Upper lobe of right lung (tissue), 1 donor: ENCODE results near the gene APOLD1. TPM values are rescaled to one million over a fixed set of nuclear protein-coding genes. Genes with fewer than 3 reads are reported as not detected.
"Not testable (repeated sequence)": the region's sequence is repeated elsewhere in the genome, so short reads cannot be mapped to it uniquely, and the experiment has no call there.

Experiments
- ATAC-seq: fragments of 200-7000 bp; cut with Tn5 transposase; one replicate; pipeline ENCODE4 v1.9.1; 2020; ENCODE audit warnings: mild to moderate bottlenecking, moderate library complexity
- DNase-seq: peaks from one replicate; pipeline ENCODE4 v3.0.0-alpha.2; 2020
- H3K27ac ChIP-seq: fragments of 200-600 bp; one replicate; pipeline ENCODE4 v1.8.0; 2022
- H3K27me3 ChIP-seq: fragments of 200-600 bp; one replicate; pipeline ENCODE4 v1.8.0; 2022; ENCODE audit warnings: mild to moderate bottlenecking
- H3K36me3 ChIP-seq: fragments of 200-600 bp; one replicate; pipeline ENCODE4 v1.8.0; 2022
- H3K4me1 ChIP-seq: fragments of 200-600 bp; one replicate; pipeline ENCODE4 v1.8.0; 2022
- H3K4me3 ChIP-seq: fragments of 200-600 bp; one replicate; pipeline ENCODE4 v1.8.0; 2022; ENCODE audit warnings: mild to moderate bottlenecking
- H3K9me3 ChIP-seq: fragments of 200-600 bp; one replicate; pipeline ENCODE4 v1.8.0; 2022
- CTCF ChIP-seq: fragments of 200-600 bp; IDR thresholded peaks from one replicate; pipeline ENCODE4 v1.8.0; 2022; ENCODE audit warnings: antibody characterized with exemption
- intact Hi-C: fragments of 100-400 bp; cut with DNase I; formaldehyde crosslinking; loops from one replicate; pipeline ENCODE4 v1.11.0; 2022
- total RNA-seq: library from RNA; stranded (reverse); fragmentation: NEBNext Ultra II Directional; extraction: Animal tissue kit (Norgen Biotek cat#: 25700); gene quantifications from one replicate; pipeline ENCODE4 v1.2.1, GENCODE V29; 2021
- donor health status: DM: no; HTN: yes; CAD: no; lungs with severe emphysema.

The APOLD1 gene
- total RNA-seq, 1 donor from 2014 or later, result 14.4 TPM

DNA sequence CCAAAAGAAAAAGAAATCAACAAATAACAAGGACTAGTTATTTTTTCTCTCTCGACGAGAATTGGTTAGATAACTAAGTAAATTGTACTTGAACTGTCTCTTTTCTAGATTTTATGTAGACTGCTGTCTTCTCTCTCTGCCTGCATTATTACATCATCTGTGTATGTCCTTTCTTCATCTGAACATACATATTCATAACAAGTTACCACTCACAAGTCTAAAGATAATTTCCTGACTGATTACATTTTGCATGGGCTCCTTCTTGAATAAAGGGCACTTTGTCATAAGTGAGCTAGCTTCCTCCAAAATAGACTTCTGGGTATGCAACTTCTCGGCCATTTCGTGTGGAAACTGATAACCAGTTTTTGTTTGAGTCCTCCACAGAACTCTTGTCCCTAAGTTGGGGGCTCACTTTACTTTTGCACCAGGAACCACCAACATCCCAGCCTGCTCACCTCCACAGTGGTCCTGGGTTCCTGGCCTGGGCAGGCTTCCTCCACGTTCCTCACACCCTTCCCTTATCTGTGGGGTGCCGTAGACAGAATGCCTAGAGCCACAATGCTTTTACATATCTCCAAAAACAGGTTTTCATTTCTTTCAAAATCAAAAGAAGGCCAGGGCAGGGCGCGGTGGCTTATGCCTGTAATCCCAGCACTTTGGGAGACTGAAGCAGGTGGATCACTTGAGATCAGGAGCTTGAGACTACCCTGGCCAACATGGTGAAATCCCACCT lies 21.5 kb downstream of the APOLD1 start:
- Histone ChIP-seq H3K4me3 (no peak overlapping the region), H3K4me1 (peaks cover 39% of the 10 kb centered on the region), H3K27me3 (no peaks in the 10 kb centered on the region), H3K27ac (peak overlapping the region; percentile 90), H3K36me3 (no peaks in the 10 kb centered on the region), H3K9me3 (no peaks in the 10 kb centered on the region)
- DNase-seq (no peak), ATAC-seq (no peak)
- intact Hi-C loops, result no loop called here
- TF ChIP-seq CTCF, result no peak

DNA sequence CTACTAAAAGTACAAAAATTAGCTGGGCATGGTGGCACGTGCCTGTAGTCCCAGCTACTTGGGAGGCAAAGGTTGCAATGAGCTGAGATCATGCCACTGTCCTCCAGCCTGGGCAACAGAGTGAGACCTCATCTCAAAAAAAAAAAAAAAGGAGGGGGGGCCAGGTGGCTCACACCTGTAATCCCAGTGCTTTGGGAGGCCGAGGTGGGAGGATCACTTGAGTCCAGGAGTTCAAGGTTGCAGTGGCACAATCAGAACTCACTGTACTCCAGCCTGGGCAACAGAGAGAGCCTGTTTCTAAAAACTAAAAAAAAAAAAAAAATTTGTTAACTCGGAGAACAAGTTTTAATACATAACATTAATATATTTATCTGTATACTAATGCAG lies 22.1 kb downstream of the APOLD1 start:
- H3K27me3 ChIP-seq, DNase-seq, H3K9me3 ChIP-seq, intact Hi-C loops, ATAC-seq, H3K4me3 ChIP-seq, H3K36me3 ChIP-seq: not testable (repeated sequence)
- Histone ChIP-seq H3K4me1 (peaks cover 39% of the 10 kb centered on the region), H3K27ac (peak overlapping the region; percentile 90)

- peak overlapping the region; percentile 10 for H3K4me3 ChIP-seq
- H3K4me1 ChIP-seq, result peaks cover 35% of the 10 kb centered on the region
- H3K36me3 ChIP-seq, result no peaks in the 10 kb centered on the region
- H3K27ac ChIP-seq, result peak overlapping the region; percentile 90
- H3K27me3 ChIP-seq, result no peaks in the 10 kb centered on the region
- intact Hi-C loops, result no loop called here
- no peak for TF ChIP-seq CTCF
- no peaks in the 10 kb centered on the region for H3K9me3 ChIP-seq
- DNase-seq (no peak), ATAC-seq (peak; percentile 7)
These were observed 22.7 kb downstream of the APOLD1 start for GRCh38 chr12:12807970-12808702.

GRCh38 chr12:12810553-12811021 lies 25.1 kb downstream of the APOLD1 start:
- intact Hi-C loops, result no loop called here
- no peak for ATAC-seq

DNA sequence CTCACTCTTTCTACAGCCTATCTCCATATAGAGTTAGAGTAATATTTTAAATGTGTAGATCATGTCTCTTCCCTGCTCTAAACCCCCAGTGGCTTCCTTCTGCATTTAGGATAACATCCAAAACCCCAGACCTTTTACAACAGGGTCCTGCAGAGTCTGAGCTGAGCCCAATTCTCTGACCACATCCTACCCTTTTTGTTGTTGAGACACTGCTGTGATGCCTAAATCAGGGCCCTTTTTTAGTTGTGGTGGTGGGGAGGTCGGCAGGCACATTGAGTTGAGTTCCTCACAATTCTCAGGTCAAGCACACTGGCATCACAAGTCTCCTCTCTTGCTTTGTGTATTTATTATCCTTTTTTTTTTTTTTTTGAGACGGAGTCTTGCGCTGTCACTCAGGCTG lies 25.9 kb downstream of the APOLD1 start:
- no peak overlapping the region for H3K27ac ChIP-seq
- H3K36me3 ChIP-seq, result peaks cover 16% of the 10 kb centered on the region
- no peak for ATAC-seq
- H3K4me1 ChIP-seq, result peaks cover 48% of the 10 kb centered on the region
- TF ChIP-seq CTCF, result no peak
- no peak overlapping the region for H3K4me3 ChIP-seq
- intact Hi-C loops, result no loop called here
- no peaks in the 10 kb centered on the region for H3K27me3 ChIP-seq
- DNase-seq, result no peak
- no peaks in the 10 kb centered on the region for H3K9me3 ChIP-seq

More at GRCh38 chr12:12810553-12811021, 25.1 kb downstream of the APOLD1 start:
- H3K27me3 ChIP-seq, result no peaks in the 10 kb centered on the region
- no peak for TF ChIP-seq CTCF
- no peak for DNase-seq
- H3K4me3 ChIP-seq, result no peak overlapping the region
- H3K4me1 ChIP-seq, result peaks cover 41% of the 10 kb centered on the region
- no peak overlapping the region for H3K27ac ChIP-seq
- peaks cover 9% of the 10 kb centered on the region for H3K36me3 ChIP-seq
- H3K9me3 ChIP-seq, result no peaks in the 10 kb centered on the region

GRCh38 chr12:12812174-12812573 lies 26.7 kb downstream of the APOLD1 start:
- intact Hi-C loops, result no loop called here
- Histone ChIP-seq H3K9me3 (no peaks in the 10 kb centered on the region), H3K27me3 (no peaks in the 10 kb centered on the region), H3K4me3 (no peak overlapping the region), H3K27ac (no peak overlapping the region), H3K36me3 (peaks cover 16% of the 10 kb centered on the region), H3K4me1 (peaks cover 44% of the 10 kb centered on the region)
- TF ChIP-seq CTCF, result peak; percentile 6
- peak; percentile 41 for ATAC-seq
- no peak for DNase-seq
